A549 (cell line): ENCODE data around the gene NPAS1. TPM values are rescaled to one million over a fixed set of nuclear protein-coding genes. Genes with fewer than 3 reads are reported as not detected.

Experiments used
- ATAC-seq, 2 experiments: fragments of 200-7000 bp in 1 of 2; fragments of >200 bp in 1 of 2; cut with Nextera tagmentation in 1 of 2; cut with Tn5 transposase in 1 of 2; 3 replicates each; pipeline versions ENCODE4 v1.8.0 to v1.9.1; 2018 to 2020; ENCODE audit warnings: mild to moderate bottlenecking in 1 of 2, moderate library complexity in 1 of 2
- CTCF ChIA-PET: fragments of 300-600 bp; sonication (Branson Sonifier 250); formaldehyde crosslinking; extraction: SDS; loops from one replicate; lab custom pipeline; 2021; ENCODE audit warnings: antibody characterized with exemption, inconsistent platforms; lab: Yijun Ruan, JAX
- POLR2A ChIA-PET: fragments of 350-600 bp; formaldehyde crosslinking; extraction: SDS; loops from one replicate; lab custom pipeline; 2021; ENCODE audit warnings: antibody characterized with exemption, inconsistent platforms; lab: Yijun Ruan, JAX
- DNase-seq, 2 experiments: peaks; one replicate each; pipeline versions ENCODE4 v3.0.0 to v3.0.0-alpha.2; 2011 to 2016; ENCODE audit warnings: low read depth in 1 of 2, low spot score in 1 of 2
- FAIRE-seq: peaks from 2 replicates; lab custom pipeline; 2011; peaks lifted over from hg19 to GRCh38; lab: Jason Lieb, UNC
- H3K27ac ChIP-seq, 2 experiments: fragments of >200 bp; sonication (Bioruptor Twin); formaldehyde crosslinking; 3 replicates each; pipeline ENCODE4 v1.5.1; 2016 to 2017
- H3K4me1 ChIP-seq: fragments of >200 bp; sonication (Bioruptor Twin); formaldehyde crosslinking; 3 replicates; pipeline ENCODE4 v1.6.1; 2016
- H3K4me2 ChIP-seq: fragments of >200 bp; sonication (Bioruptor Twin); formaldehyde crosslinking; 3 replicates; pipeline ENCODE4 v1.6.1; 2016
- H3K4me3 ChIP-seq: fragments of >200 bp; sonication (Bioruptor Twin); formaldehyde crosslinking; 3 replicates; pipeline ENCODE4 v1.5.1; 2016
- H3K9me3 ChIP-seq: fragments of >200 bp; sonication (Bioruptor Twin); formaldehyde crosslinking; 3 replicates; pipeline ENCODE4 v1.6.1; 2016
- BHLHE40 ChIP-seq: IDR thresholded peaks from 2 replicates; pipeline ENCODE4 v1.6.1; 2012; ENCODE audit warnings: low read depth, low read length, inconsistent platforms
- CEBPB ChIP-seq, 2 experiments: fragments of >200 bp in 1 of 2; sonication (Bioruptor Twin) in 1 of 2; formaldehyde crosslinking in 1 of 2; IDR thresholded peaks; 2 replicates each; pipeline ENCODE4 v1.6.1; 2012 to 2016
- CHD2 ChIP-seq: fragments of 150-350 bp; IDR thresholded peaks from 2 replicates; pipeline ENCODE4 v1.6.1; 2014; ENCODE audit warnings: low read length; ENCODE audit not compliant: partially characterized antibody
- EHF ChIP-seq: fragments of 250-450 bp; sonication (Bioruptor Pico); IDR thresholded peaks from 2 replicates; pipeline ENCODE4 v1.5.0; 2020; ENCODE audit warnings: mild to moderate bottlenecking
- HDAC2 ChIP-seq: fragments of 200-600 bp; sonication (generic); IDR thresholded peaks from 2 replicates; pipeline ENCODE4 v1.6.1; 2016
- HEYL ChIP-seq: fragments of 250-450 bp; sonication (Bioruptor Pico); IDR thresholded peaks from 2 replicates; pipeline ENCODE4 v1.8.0; 2021; ENCODE audit warnings: mild to moderate bottlenecking, moderate library complexity
- KDM1A ChIP-seq: fragments of 200-600 bp; sonication (generic); IDR thresholded peaks from 2 replicates; pipeline ENCODE4 v1.6.1; 2016; ENCODE audit warnings: low read depth, mild to moderate bottlenecking
- KDM5A ChIP-seq: fragments of 200-600 bp; sonication (generic); IDR thresholded peaks from 2 replicates; pipeline ENCODE4 v1.6.1; 2016; ENCODE audit warnings: antibody characterized with exemption, mild to moderate bottlenecking
- MAFK ChIP-seq: fragments of 450-650 bp; IDR thresholded peaks from 2 replicates; pipeline ENCODE4 v1.6.1; 2014; ENCODE audit not compliant: partially characterized antibody
- RAD21 ChIP-seq, 2 experiments: fragments of >200 bp in 1 of 2; sonication (Bioruptor Twin) in 1 of 2; formaldehyde crosslinking in 1 of 2; IDR thresholded peaks in 1 of 2; conservative IDR thresholded peaks in 1 of 2; 2 replicates in 1 of 2; 3 replicates in 1 of 2; pipeline ENCODE4 v1.6.1; 2012 to 2018; ENCODE audit warnings: inconsistent platforms in 1 of 2
- RARB ChIP-seq: fragments of 250-450 bp; sonication (Bioruptor Pico); IDR thresholded peaks from 2 replicates; pipeline ENCODE4 v1.8.0; 2021; ENCODE audit warnings: mild to moderate bottlenecking, moderate library complexity
- SMC3 ChIP-seq: fragments of >200 bp; sonication (Bioruptor Twin); formaldehyde crosslinking; IDR thresholded peaks from 3 replicates; pipeline ENCODE4 v1.6.1; 2018; ENCODE audit warnings: inconsistent platforms
- TFCP2L1 ChIP-seq: fragments of 250-450 bp; sonication (Bioruptor Pico); IDR thresholded peaks from 2 replicates; pipeline ENCODE4 v1.5.0; 2021; ENCODE audit warnings: mild to moderate bottlenecking
- ZFP36 ChIP-seq: fragments of 450-650 bp; IDR thresholded peaks from 2 replicates; pipeline ENCODE4 v1.6.1; 2014; ENCODE audit warnings: borderline replicate concordance; ENCODE audit not compliant: partially characterized antibody
- WGBS: methylation state at CpG from one replicate; pipeline ENCODE4 v1.1.6; 2017; ENCODE audit errors: missing lambda C conversion rate; 5-methylcytosine and 5-hydroxymethylcytosine counted together
- polyA plus RNA-seq, 4 experiments: library from polyadenylated mRNA; depleted of rRNA in 3 of 4; stranded (reverse); fragments of >200 nt; fragmentation: RNase III in 1 of 4; extraction: RNeasy Plus Mini Kit Qiagen cat#74134 plus additional on column Dnase treatment in 1 of 4; gene quantifications; 2 replicates in 3 of 4; 3 replicates in 1 of 4; pipeline ENCODE4 v1.2.3, GENCODE V29; 2011 to 2017
- TF ChIP-seq, protein P1 (sequence below): fragments of >200 bp; sonication (Bioruptor Twin); formaldehyde crosslinking; IDR thresholded peaks from 3 replicates; pipeline ENCODE4 v1.5.1; 2016
- TF ChIP-seq, protein P2 (sequence below): IDR thresholded peaks from 2 replicates; pipeline ENCODE4 v1.6.1; 2012
- TF ChIP-seq, protein P3 (sequence below): IDR thresholded peaks from 2 replicates; pipeline ENCODE4 v1.6.1; 2012; ENCODE audit warnings: low read depth, borderline replicate concordance
- TF ChIP-seq, protein P4 (sequence below): fragments of 250-450 bp; sonication (Bioruptor Pico); IDR thresholded peaks from 2 replicates; pipeline ENCODE4 v1.5.0; 2020; ENCODE audit warnings: low read depth, mild to moderate bottlenecking, moderate library complexity

The NPAS1 gene
- polyA plus RNA-seq, 2 of the 4 experiments (the other 2 are of a cell fraction) = 1.5 to 2.3 TPM

DNA sequence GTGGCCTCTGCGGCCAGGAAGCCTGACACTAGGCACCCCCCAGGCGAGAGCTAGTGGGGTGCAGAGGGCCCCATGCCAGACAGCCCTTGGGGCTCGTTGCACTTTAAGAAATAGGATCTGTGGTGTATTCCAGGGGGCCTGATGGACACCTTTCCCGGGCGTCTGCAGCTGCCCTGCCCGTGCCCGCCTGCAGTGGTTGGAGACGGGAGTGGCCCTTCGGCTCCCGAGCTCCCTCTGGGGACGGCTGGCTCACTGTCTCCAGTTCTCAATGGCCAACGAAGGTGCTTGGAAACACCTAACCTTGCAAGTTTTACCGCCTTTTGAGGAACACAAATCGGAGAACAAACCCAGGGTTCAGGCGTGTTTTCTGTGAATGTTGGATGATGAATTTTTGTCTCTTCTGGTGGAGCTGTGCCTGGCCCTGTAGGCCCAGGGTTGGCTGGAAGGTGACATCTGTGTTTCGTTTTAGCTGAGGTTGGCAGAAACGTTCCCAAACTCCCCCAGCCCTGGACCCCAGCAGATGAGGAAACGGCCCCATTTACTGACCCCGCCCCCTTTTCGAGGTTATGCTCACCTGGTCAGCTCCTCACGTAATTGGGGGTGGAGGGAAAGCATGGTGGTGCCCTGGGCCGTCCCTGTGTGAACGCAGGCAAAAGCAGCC, 17.4 kb upstream of the NPAS1 start:
- no peak overlapping the region for H3K27ac ChIP-seq
- H3K4me3 ChIP-seq = no peak overlapping the region
- ChIA-PET POLR2A (interaction anchor here (0.7 to 1.3 kb wide), 3 partner anchors 11 to 213 kb away, joined by 3 to 6 read pairs (median 3); partner anchors contain the start of gene SLC1A5), CTCF (interaction anchor here (0.5 to 10.3 kb wide), 47 partner anchors 10 to 297 kb away, joined by 3 to 156 read pairs (median 5); partner anchors contain the start of genes AP2S1, ARHGAP35 and NPAS1)
- H3K4me1 ChIP-seq = peaks cover 4% of the 10 kb centered on the region; the same call in 1 of the 3 replicates
- TF ChIP-seq MAFK = peak; percentile 88
- TF ChIP-seq, protein P1, sequence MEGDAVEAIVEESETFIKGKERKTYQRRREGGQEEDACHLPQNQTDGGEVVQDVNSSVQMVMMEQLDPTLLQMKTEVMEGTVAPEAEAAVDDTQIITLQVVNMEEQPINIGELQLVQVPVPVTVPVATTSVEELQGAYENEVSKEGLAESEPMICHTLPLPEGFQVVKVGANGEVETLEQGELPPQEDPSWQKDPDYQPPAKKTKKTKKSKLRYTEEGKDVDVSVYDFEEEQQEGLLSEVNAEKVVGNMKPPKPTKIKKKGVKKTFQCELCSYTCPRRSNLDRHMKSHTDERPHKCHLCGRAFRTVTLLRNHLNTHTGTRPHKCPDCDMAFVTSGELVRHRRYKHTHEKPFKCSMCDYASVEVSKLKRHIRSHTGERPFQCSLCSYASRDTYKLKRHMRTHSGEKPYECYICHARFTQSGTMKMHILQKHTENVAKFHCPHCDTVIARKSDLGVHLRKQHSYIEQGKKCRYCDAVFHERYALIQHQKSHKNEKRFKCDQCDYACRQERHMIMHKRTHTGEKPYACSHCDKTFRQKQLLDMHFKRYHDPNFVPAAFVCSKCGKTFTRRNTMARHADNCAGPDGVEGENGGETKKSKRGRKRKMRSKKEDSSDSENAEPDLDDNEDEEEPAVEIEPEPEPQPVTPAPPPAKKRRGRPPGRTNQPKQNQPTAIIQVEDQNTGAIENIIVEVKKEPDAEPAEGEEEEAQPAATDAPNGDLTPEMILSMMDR = peak; percentile 49
- TF ChIP-seq, protein P2, sequence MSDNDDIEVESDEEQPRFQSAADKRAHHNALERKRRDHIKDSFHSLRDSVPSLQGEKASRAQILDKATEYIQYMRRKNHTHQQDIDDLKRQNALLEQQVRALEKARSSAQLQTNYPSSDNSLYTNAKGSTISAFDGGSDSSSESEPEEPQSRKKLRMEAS = peak; percentile 19; the same call in 1 of the 2 replicates
- no peak for TF ChIP-seq EHF (CRISPR knock-in tag)
- TF ChIP-seq SMC3 = peak; percentile 71
- TF ChIP-seq CHD2 = no peak
- TF ChIP-seq RAD21 (conservative IDR thresholded peaks at IDR 0.05 in 1 of 2, IDR thresholded peaks at IDR 0.05 in 1 of 2) = peak; percentile 61 to 66
- H3K4me2 ChIP-seq = no peak overlapping the region
- DNase-seq (peak in 1 of 2 experiments; percentile 60), ATAC-seq (peak; percentile 70 to 87), FAIRE-seq (no peak)
- WGBS = 66% methylated on average over 23 of the region's 23 CpGs
- no peaks in the 10 kb centered on the region for H3K9me3 ChIP-seq

DNA sequence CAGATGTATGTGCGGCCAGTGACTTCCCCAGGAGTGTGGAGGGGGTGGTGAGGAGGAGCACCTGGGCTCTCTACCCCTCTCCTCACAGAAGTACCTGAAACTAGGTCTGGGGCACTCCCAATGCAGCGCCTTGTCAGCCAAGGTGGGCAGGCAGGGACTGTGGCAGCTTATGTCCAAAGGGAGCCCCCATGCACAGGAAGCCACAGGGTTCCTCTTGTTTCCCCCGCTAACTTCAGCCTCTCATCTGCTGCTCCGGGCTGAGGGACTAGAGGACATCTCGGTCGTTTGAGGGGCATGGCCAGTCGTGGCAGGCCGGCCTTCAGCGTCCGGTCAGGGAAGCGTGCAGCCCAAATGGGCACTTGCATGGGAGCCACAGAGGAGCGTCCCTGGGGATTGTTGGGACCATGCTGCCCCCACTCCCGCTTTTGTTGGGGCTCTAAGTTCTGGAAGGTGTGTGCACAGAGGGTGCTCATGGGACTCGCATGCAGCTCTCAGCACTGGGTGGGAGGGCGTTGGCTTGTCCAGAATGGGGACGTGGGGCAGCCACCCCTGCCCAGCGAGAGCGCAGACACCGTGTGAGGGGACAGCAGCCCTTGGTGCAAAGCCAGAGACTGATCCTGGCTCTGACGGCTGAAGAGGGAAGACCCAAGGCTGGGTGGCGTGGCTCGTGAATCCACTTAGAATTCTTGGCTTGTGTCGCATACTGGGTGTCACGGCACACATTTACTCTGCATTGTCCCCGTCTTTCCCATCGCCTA, 16.6 kb upstream of the NPAS1 start:
- no peak overlapping the region for H3K27ac ChIP-seq
- no peak for FAIRE-seq
- WGBS = 90% methylated on average over 26 of the region's 26 CpGs
- no peak overlapping the region for H3K4me2 ChIP-seq
- H3K4me3 ChIP-seq = no peak overlapping the region
- ChIA-PET CTCF (interaction anchor here (0.5 to 10.3 kb wide), 35 partner anchors 9 to 298 kb away, joined by 3 to 156 read pairs (median 5); partner anchors contain the start of genes AP2S1, ARHGAP35 and NPAS1), POLR2A (no interaction called here)
- no peak for ATAC-seq
- H3K9me3 ChIP-seq = no peaks in the 10 kb centered on the region
- TF ChIP-seq HEYL (CRISPR knock-in tag) (no peak), BHLHE40 (no peak), HDAC2 (no peak), KDM5A (no peak), TFCP2L1 (CRISPR knock-in tag) (no peak), RARB (CRISPR knock-in tag) (no peak), RAD21 (conservative IDR thresholded peaks at IDR 0.05 in 1 of 2, IDR thresholded peaks at IDR 0.05 in 1 of 2) (no peak), KDM1A (no peak), ZFP36 (no peak), SMC3 (no peak), CEBPB (IDR thresholded peaks at IDR 0.05) (no peak)
- TF ChIP-seq, protein P3, sequence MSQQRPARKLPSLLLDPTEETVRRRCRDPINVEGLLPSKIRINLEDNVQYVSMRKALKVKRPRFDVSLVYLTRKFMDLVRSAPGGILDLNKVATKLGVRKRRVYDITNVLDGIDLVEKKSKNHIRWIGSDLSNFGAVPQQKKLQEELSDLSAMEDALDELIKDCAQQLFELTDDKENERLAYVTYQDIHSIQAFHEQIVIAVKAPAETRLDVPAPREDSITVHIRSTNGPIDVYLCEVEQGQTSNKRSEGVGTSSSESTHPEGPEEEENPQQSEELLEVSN = no peak
- TF ChIP-seq, protein P4, sequence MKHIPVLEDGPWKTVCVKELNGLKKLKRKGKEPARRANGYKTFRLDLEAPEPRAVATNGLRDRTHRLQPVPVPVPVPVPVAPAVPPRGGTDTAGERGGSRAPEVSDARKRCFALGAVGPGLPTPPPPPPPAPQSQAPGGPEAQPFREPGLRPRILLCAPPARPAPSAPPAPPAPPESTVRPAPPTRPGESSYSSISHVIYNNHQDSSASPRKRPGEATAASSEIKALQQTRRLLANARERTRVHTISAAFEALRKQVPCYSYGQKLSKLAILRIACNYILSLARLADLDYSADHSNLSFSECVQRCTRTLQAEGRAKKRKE = no peak
- TF ChIP-seq, all 56 proteins: peak for 0
- H3K4me1 ChIP-seq = peaks cover 4% of the 10 kb centered on the region; the same call in 1 of the 3 replicates
- no peak for DNase-seq
